ENCODE results near the gene FAM171A2. TPM values are rescaled to one million over a fixed set of nuclear protein-coding genes. Genes with fewer than 3 reads are reported as not detected.
A peak's percentile ranks its signal among the peaks of the same experiment; 100 is the strongest.
"Not testable (repeated sequence)": the region's sequence is repeated elsewhere in the genome, so short reads cannot be mapped to it uniquely, and the experiment has no call there.

The FAM171A2 gene
- total RNA-seq, 2 donors from 2014 or later: 2.4 to 3.3 TPM

- Histone ChIP-seq H3K27ac (no peak overlapping the region), H3K36me3 (no peaks in the 10 kb centered on the region), H3K4me1 (peaks cover 0 to 9% of the 10 kb centered on the region in 2 donors), H3K9me3 (no peaks in the 10 kb centered on the region), H3K4me3 (no peak overlapping the region), H3K27me3 (no peaks in the 10 kb centered on the region)
- no peak for DNase-seq (ENCODE audit: low spot score)
- TF ChIP-seq CTCF (IDR thresholded peaks at IDR 0.05): no peak
Measured at GRCh38 chr17:44334315-44334714, 29.3 kb downstream of the FAM171A2 start.

- H3K27ac ChIP-seq: no peak overlapping the region
- H3K9me3 ChIP-seq: no peaks in the 10 kb centered on the region
- no peak for TF ChIP-seq CTCF (IDR thresholded peaks at IDR 0.05)
- DNase-seq (ENCODE audit: low spot score): no peak
- H3K36me3 ChIP-seq: no peaks in the 10 kb centered on the region
- no peak overlapping the region for H3K4me3 ChIP-seq
- H3K4me1 ChIP-seq: peaks cover 0 to 9% of the 10 kb centered on the region in 2 donors
- H3K27me3 ChIP-seq: no peaks in the 10 kb centered on the region
Measured at GRCh38 chr17:44333371-44333770, 30.3 kb downstream of the FAM171A2 start.

- Histone ChIP-seq H3K27me3 (no peaks in the 10 kb centered on the region), H3K4me3 (no peak overlapping the region), H3K9me3 (no peaks in the 10 kb centered on the region), H3K4me1 (peaks cover 0 to 14% of the 10 kb centered on the region in 2 donors), H3K36me3 (no peaks in the 10 kb centered on the region), H3K27ac (peak overlapping the region in 1 of 2 donors; percentile 23)
- DNase-seq (ENCODE audit: low spot score): peak; percentile 90
- peak; percentile 66 to 92 for TF ChIP-seq CTCF (IDR thresholded peaks at IDR 0.05)
Measured at GRCh38 chr17:44331249-44331760, 32.3 kb downstream of the FAM171A2 start.

DNA sequence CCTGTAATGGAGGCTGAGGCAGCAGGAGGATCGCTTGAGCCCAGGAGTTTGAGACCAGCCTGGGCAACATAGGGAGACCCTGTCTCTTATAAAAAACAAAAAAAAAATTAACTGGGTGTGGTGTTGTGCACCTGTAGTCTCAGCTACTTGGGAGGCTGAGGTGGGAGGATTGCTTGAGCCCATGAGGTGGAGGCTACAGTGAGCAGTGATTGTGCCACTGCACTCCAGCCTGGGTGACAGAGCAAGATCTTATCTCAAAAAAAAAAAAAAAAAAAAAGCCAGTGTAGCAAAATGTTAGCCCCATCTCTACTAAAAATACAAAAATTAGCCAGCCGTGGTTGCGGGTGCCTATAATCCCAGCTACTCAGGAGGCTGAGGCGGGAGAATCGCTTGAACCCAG lies 33.4 kb downstream of the FAM171A2 start:
- not testable (repeated sequence) for H3K27me3 ChIP-seq; H3K36me3 ChIP-seq; H3K27ac ChIP-seq; DNase-seq (ENCODE audit: low spot score); H3K9me3 ChIP-seq; H3K4me3 ChIP-seq
- peaks cover 0 to 22% of the 10 kb centered on the region in 2 donors for H3K4me1 ChIP-seq

- DNase-seq (ENCODE audit: low spot score); H3K4me3 ChIP-seq; H3K36me3 ChIP-seq; H3K27me3 ChIP-seq; H3K27ac ChIP-seq; H3K9me3 ChIP-seq: not testable (repeated sequence)
- peaks cover 0 to 22% of the 10 kb centered on the region in 2 donors for H3K4me1 ChIP-seq
Measured at GRCh38 chr17:44329516-44329915, 34.1 kb downstream of the FAM171A2 start.

DNA sequence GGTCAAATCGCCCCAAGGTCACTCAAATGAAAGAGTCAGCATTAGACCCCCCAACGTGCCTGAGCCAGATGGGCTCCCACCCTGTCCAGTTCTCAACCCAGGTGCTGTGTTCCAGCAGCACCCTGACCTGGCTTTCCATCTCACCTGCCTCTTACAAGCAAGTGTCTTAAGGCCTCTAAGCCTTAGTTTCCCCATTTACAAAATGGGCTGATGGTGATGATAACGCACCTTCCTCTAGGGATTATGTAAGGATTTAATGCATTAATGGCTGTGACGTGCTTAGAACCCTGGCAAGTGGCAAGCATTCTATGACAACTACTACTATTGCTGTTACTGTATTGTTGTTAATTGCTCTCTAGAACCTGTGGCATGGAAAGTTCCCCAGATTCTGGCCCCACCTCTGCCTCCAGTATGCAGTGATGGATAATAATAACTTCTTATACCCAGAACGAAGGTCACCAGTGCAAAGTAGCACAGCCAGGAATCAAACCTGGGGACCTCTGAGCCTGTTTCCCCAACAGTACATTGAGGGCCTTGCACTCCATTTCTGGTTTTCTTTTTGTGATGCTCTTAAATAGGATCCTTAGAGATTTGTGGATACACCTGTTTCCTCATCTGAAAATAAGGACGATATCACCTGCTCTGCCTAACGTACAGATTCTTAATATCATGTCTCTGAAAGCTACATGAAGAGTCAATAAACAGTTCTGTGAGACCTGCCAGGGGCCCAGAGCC lies 35.8 kb downstream of the FAM171A2 start:
- DNase-seq (ENCODE audit: low spot score): no peak
- Histone ChIP-seq H3K36me3 (no peaks in the 10 kb centered on the region), H3K9me3 (no peaks in the 10 kb centered on the region), H3K4me3 (no peak overlapping the region), H3K27ac (peak overlapping the region; percentile 92 to 99), H3K27me3 (no peaks in the 10 kb centered on the region), H3K4me1 (peaks cover 0 to 35% of the 10 kb centered on the region in 2 donors)
- TF ChIP-seq CTCF (IDR thresholded peaks at IDR 0.05): no peak

Measured in right atrium auricular region (tissue), 2 donors.